Mesendoderm (in vitro differentiated cells): Measurements from ENCODE around the gene UPK1B.

Source experiments
- DNase-seq: peaks from one replicate; pipeline ENCODE4 v3.0.0; 2013
- H2AK5ac ChIP-seq: 2 replicates; pipeline ENCODE4 v1.6.1; 2013; ENCODE audit warnings: low read length, inconsistent platforms
- H2BK120ac ChIP-seq: 2 replicates; pipeline ENCODE4 v1.6.1; 2013; ENCODE audit warnings: low read depth, mild to moderate bottlenecking, low read length, moderate library complexity, mixed read lengths
- H2BK15ac ChIP-seq: replicated peaks from 2 replicates; pipeline ENCODE4 v1.6.1; 2013; ENCODE audit warnings: low read depth, mild to moderate bottlenecking, moderate library complexity
- H2BK5ac ChIP-seq: 2 replicates; pipeline ENCODE4 v1.6.1; 2013; ENCODE audit warnings: low read length, inconsistent platforms
- H3K18ac ChIP-seq: 2 replicates; pipeline ENCODE4 v1.6.1; 2013; ENCODE audit warnings: mild to moderate bottlenecking, low read length, mixed read lengths
- H3K23ac ChIP-seq: one replicate; pipeline ENCODE4 v1.6.1; 2013; ENCODE audit warnings: low read length
- H3K27ac ChIP-seq: 2 replicates; pipeline ENCODE4 v1.5.1; 2013; ENCODE audit warnings: low read depth, mild to moderate bottlenecking, inconsistent platforms, low read length, moderate library complexity
- H3K27me3 ChIP-seq: 2 replicates; pipeline ENCODE4 v1.6.1; 2013; ENCODE audit warnings: low read length, control low read depth, mild to moderate bottlenecking, inconsistent platforms; ENCODE audit not compliant: insufficient read depth, poor library complexity
- H3K36me3 ChIP-seq: 2 replicates; pipeline ENCODE4 v1.6.1; 2013; ENCODE audit warnings: low read length, inconsistent platforms; ENCODE audit not compliant: control insufficient read depth, insufficient read depth
- H3K4ac ChIP-seq: one replicate; pipeline ENCODE4 v1.6.1; 2013; ENCODE audit warnings: low read depth, mild to moderate bottlenecking, low read length, moderate library complexity
- H3K4me1 ChIP-seq: 2 replicates; pipeline ENCODE4 v1.6.1; 2013; ENCODE audit warnings: low read depth, low read length, inconsistent platforms; ENCODE audit not compliant: control insufficient read depth
- H3K4me2 ChIP-seq: 2 replicates; pipeline ENCODE4 v1.6.1; 2013; ENCODE audit warnings: low read length
- H3K4me3 ChIP-seq: 2 replicates; pipeline ENCODE4 v1.5.1; 2013; ENCODE audit warnings: mild to moderate bottlenecking, low read length
- H3K56ac ChIP-seq: one replicate; pipeline ENCODE4 v1.6.1; 2013; ENCODE audit warnings: low read length
- H3K79me1 ChIP-seq: 2 replicates; pipeline ENCODE4 v1.6.1; 2013; ENCODE audit warnings: low read length, inconsistent platforms
- H3K79me2 ChIP-seq: 2 replicates; pipeline ENCODE4 v1.6.1; 2013; ENCODE audit warnings: mild to moderate bottlenecking, low read length; ENCODE audit not compliant: control insufficient read depth, insufficient read depth
- H3K9ac ChIP-seq: 2 replicates; pipeline ENCODE4 v1.6.1; 2013; ENCODE audit warnings: low read length, inconsistent platforms
- H4K5ac ChIP-seq: one replicate; pipeline ENCODE4 v1.6.1; 2013; ENCODE audit warnings: low read length
- H4K8ac ChIP-seq: one replicate; pipeline ENCODE4 v1.6.1; 2013; ENCODE audit warnings: low read depth, mild to moderate bottlenecking, control low read depth, low read length, moderate library complexity
- WGBS: extraction: QIAGEN DNeasy Blood & Tissue Kit; methylation state at CpG from one replicate; pipeline ENCODE4 v1.1.7; 2013; ENCODE audit warnings: low lambda C conversion rate, missing lambda C conversion rate; ENCODE audit not compliant: insufficient coverage; ENCODE audit errors: extremely low coverage; 5-methylcytosine and 5-hydroxymethylcytosine counted together

Gene UPK1B

GRCh38 chr3:119234610-119235009 lies 61.2 kb downstream of the UPK1B start:
- H3K36me3 ChIP-seq = peaks cover 5% of the 10 kb centered on the region
- no peak for DNase-seq
- no CpG with 5 or more reads among the region's 1 CpG for WGBS

GRCh38 chr3:119235151-119235550 lies 61.8 kb downstream of the UPK1B start:
- H3K4me1 ChIP-seq = no peaks in the 10 kb centered on the region
- H3K56ac ChIP-seq = no peak overlapping the region
- no peak for DNase-seq
- H2AK5ac ChIP-seq = no peak overlapping the region
- H3K4ac ChIP-seq = no peak overlapping the region
- no peak overlapping the region for H2BK5ac ChIP-seq
- H3K27me3 ChIP-seq = no peaks in the 10 kb centered on the region
- H4K8ac ChIP-seq = no peak overlapping the region
- H2BK120ac ChIP-seq = no peak overlapping the region
- no peak overlapping the region for H3K18ac ChIP-seq
- H3K4me2 ChIP-seq = no peak overlapping the region
- peaks cover 11% of the 10 kb centered on the region for H3K79me2 ChIP-seq
- H3K27ac ChIP-seq = no peak overlapping the region
- no CpG with 5 or more reads among the region's 1 CpG for WGBS
- H3K79me1 ChIP-seq = peaks cover 8% of the 10 kb centered on the region
- no peak overlapping the region for H3K23ac ChIP-seq
- no peak overlapping the region for H3K9ac ChIP-seq
- H2BK15ac ChIP-seq = no peak overlapping the region
- no peak overlapping the region for H3K4me3 ChIP-seq
- peaks cover under 1% of the 10 kb centered on the region for H3K36me3 ChIP-seq
- no peak overlapping the region for H4K5ac ChIP-seq

More at GRCh38 chr3:119234610-119235009, 61.2 kb downstream of the UPK1B start:
- Histone ChIP-seq H3K4me1 (no peaks in the 10 kb centered on the region), H3K23ac (no peak overlapping the region), H4K8ac (no peak overlapping the region), H3K4ac (no peak overlapping the region), H3K27ac (no peak overlapping the region), H4K5ac (no peak overlapping the region), H3K4me2 (no peak overlapping the region), H3K18ac (no peak overlapping the region), H2BK120ac (no peak overlapping the region), H3K79me2 (peaks cover 8% of the 10 kb centered on the region), H3K56ac (no peak overlapping the region), H3K27me3 (no peaks in the 10 kb centered on the region), H3K79me1 (peaks cover 7% of the 10 kb centered on the region), H2BK5ac (no peak overlapping the region), H2AK5ac (no peak overlapping the region), H3K9ac (no peak overlapping the region), H2BK15ac (no peak overlapping the region), H3K4me3 (no peak overlapping the region)

GRCh38 chr3:119236756-119237155 lies 63.4 kb downstream of the UPK1B start:
- no peak overlapping the region for H3K56ac ChIP-seq
- no peak overlapping the region for H2BK120ac ChIP-seq
- no CpG with 5 or more reads among the region's 7 CpGs for WGBS
- no peak overlapping the region for H3K27ac ChIP-seq
- no peak overlapping the region for H2BK5ac ChIP-seq
- no peak overlapping the region for H3K18ac ChIP-seq
- H3K9ac ChIP-seq = no peak overlapping the region
- H3K4me1 ChIP-seq = no peaks in the 10 kb centered on the region
- no peak overlapping the region for H3K23ac ChIP-seq
- no peak overlapping the region for H4K5ac ChIP-seq
- no peak overlapping the region for H2BK15ac ChIP-seq
- peaks cover 11% of the 10 kb centered on the region for H3K79me2 ChIP-seq
- H3K27me3 ChIP-seq = no peaks in the 10 kb centered on the region
- H3K4me3 ChIP-seq = no peak overlapping the region
- peaks cover 6% of the 10 kb centered on the region for H3K79me1 ChIP-seq
- no peak overlapping the region for H2AK5ac ChIP-seq
- no peak overlapping the region for H3K4ac ChIP-seq
- H4K8ac ChIP-seq = no peak overlapping the region
- H3K36me3 ChIP-seq = no peaks in the 10 kb centered on the region
- H3K4me2 ChIP-seq = no peak overlapping the region
- DNase-seq = no peak

- H3K27me3 ChIP-seq = no peaks in the 10 kb centered on the region
- no peak overlapping the region for H4K5ac ChIP-seq
- H3K36me3 ChIP-seq = no peaks in the 10 kb centered on the region
- no peak overlapping the region for H3K4me3 ChIP-seq
- H2BK5ac ChIP-seq = no peak overlapping the region
- H3K27ac ChIP-seq = no peak overlapping the region
- peaks cover 6% of the 10 kb centered on the region for H3K79me1 ChIP-seq
- no peak overlapping the region for H3K4ac ChIP-seq
- H3K18ac ChIP-seq = no peak overlapping the region
- H3K56ac ChIP-seq = no peak overlapping the region
- no peak overlapping the region for H4K8ac ChIP-seq
- H3K79me2 ChIP-seq = peaks cover 11% of the 10 kb centered on the region
- DNase-seq = no peak
- no peak overlapping the region for H3K9ac ChIP-seq
- no peak overlapping the region for H2BK15ac ChIP-seq
- no peaks in the 10 kb centered on the region for H3K4me1 ChIP-seq
- H3K23ac ChIP-seq = no peak overlapping the region
- no peak overlapping the region for H3K4me2 ChIP-seq
- no peak overlapping the region for H2BK120ac ChIP-seq
- no peak overlapping the region for H2AK5ac ChIP-seq
Observed at GRCh38 chr3:119237299-119237698, 63.9 kb downstream of the UPK1B start.

GRCh38 chr3:119238363-119238762 lies 65.0 kb downstream of the UPK1B start:
- no CpG with 5 or more reads among the region's 4 CpGs for WGBS
- H3K18ac ChIP-seq = no peak overlapping the region
- no peak overlapping the region for H3K23ac ChIP-seq
- H4K5ac ChIP-seq = no peak overlapping the region
- no peak overlapping the region for H2BK15ac ChIP-seq
- H3K4ac ChIP-seq = no peak overlapping the region
- H3K79me2 ChIP-seq = peaks cover 11% of the 10 kb centered on the region
- H3K4me2 ChIP-seq = no peak overlapping the region
- H3K27ac ChIP-seq = no peak overlapping the region
- H3K79me1 ChIP-seq = peaks cover 4% of the 10 kb centered on the region
- no peaks in the 10 kb centered on the region for H3K4me1 ChIP-seq
- H2BK120ac ChIP-seq = no peak overlapping the region
- no peak overlapping the region for H3K56ac ChIP-seq
- DNase-seq = no peak
- H3K27me3 ChIP-seq = no peaks in the 10 kb centered on the region
- H2BK5ac ChIP-seq = no peak overlapping the region
- no peak overlapping the region for H4K8ac ChIP-seq
- no peak overlapping the region for H3K4me3 ChIP-seq
- no peak overlapping the region for H3K9ac ChIP-seq
- H2AK5ac ChIP-seq = no peak overlapping the region
- no peaks in the 10 kb centered on the region for H3K36me3 ChIP-seq

GRCh38 chr3:119239206-119239820 lies 65.9 kb downstream of the UPK1B start:
- WGBS = no CpG with 5 or more reads among the region's 5 CpGs
- Histone ChIP-seq H3K56ac (no peak overlapping the region), H3K4me3 (peak overlapping the region; percentile 56)

More at GRCh38 chr3:119239206-119239820, 65.9 kb downstream of the UPK1B start:
- Histone ChIP-seq H4K8ac (no peak overlapping the region), H3K9ac (peak overlapping the region; percentile 89), H3K18ac (no peak overlapping the region), H3K4me2 (peak overlapping the region; percentile 48), H3K79me1 (peaks cover 4% of the 10 kb centered on the region), H2AK5ac (no peak overlapping the region), H3K79me2 (peaks cover 11% of the 10 kb centered on the region), H4K5ac (no peak overlapping the region), H3K4me1 (no peaks in the 10 kb centered on the region), H3K36me3 (no peaks in the 10 kb centered on the region), H2BK15ac (no peak overlapping the region), H3K27me3 (no peaks in the 10 kb centered on the region), H2BK5ac (no peak overlapping the region), H3K27ac (no peak overlapping the region), H2BK120ac (no peak overlapping the region), H3K4ac (no peak overlapping the region), H3K23ac (no peak overlapping the region)
- DNase-seq = no peak
